Lung (tissue), 12 donors: ENCODE results near the gene KRT13. TPM values are rescaled to one million over a fixed set of nuclear protein-coding genes. Genes with fewer than 3 reads are reported as not detected.

ENCODE experiments used
- ATAC-seq: fragments of 200-7000 bp; cut with Tn5 transposase; one replicate; pipeline ENCODE4 v1.9.1; 2020; ENCODE audit warnings: moderate number of reproducible peaks; ENCODE audit not compliant: insufficient read depth, low FRiP score
- DNase-seq, 3 donors: peaks; one replicate each; pipeline ENCODE4 v3.0.0-alpha.2; 2013 to 2017
- H3K27ac ChIP-seq, 2 donors: one replicate each; pipeline ENCODE4 v1.5.1; 2013; ENCODE audit warnings: mild to moderate bottlenecking in 2 of 2, moderate library complexity in 2 of 2, control low read depth in 1 of 2, inconsistent platforms in 1 of 2, low read depth in 1 of 2, low read length in 1 of 2
- H3K27me3 ChIP-seq, 3 donors: one replicate each; pipeline ENCODE4 v1.5.1; 2013; ENCODE audit warnings: low read length in 2 of 3; ENCODE audit not compliant: control insufficient read depth in 3 of 3, insufficient read depth in 3 of 3
- H3K36me3 ChIP-seq, 4 donors: one replicate each; pipeline ENCODE4 v1.5.1; 2013; ENCODE audit warnings: low read length in 4 of 4, mild to moderate bottlenecking in 1 of 4, moderate library complexity in 1 of 4; ENCODE audit not compliant: control insufficient read depth in 4 of 4, insufficient read depth in 4 of 4
- H3K4me1 ChIP-seq, 5 donors: one replicate each; pipeline ENCODE4 v1.5.1; 2013; ENCODE audit warnings: low read length in 5 of 5, mild to moderate bottlenecking in 2 of 5, moderate library complexity in 1 of 5; ENCODE audit not compliant: control insufficient read depth in 5 of 5, insufficient read depth in 5 of 5
- H3K4me3 ChIP-seq: one replicate; pipeline ENCODE4 v1.5.1; 2013; ENCODE audit warnings: mild to moderate bottlenecking, control low read depth, moderate library complexity
- H3K9ac ChIP-seq, 2 donors: one replicate each; pipeline ENCODE4 v1.5.1; 2013; ENCODE audit warnings: low read length in 2 of 2, control low read depth in 1 of 2; ENCODE audit not compliant: insufficient read depth in 1 of 2
- H3K9me3 ChIP-seq, 4 donors: one replicate each; pipeline ENCODE4 v1.5.1; 2013; ENCODE audit warnings: low read length in 3 of 4, mild to moderate bottlenecking in 1 of 4, moderate library complexity in 1 of 4; ENCODE audit not compliant: control insufficient read depth in 4 of 4, insufficient read depth in 3 of 4
- WGBS, 2 donors: extraction: QIAGEN DNeasy Blood & Tissue Kit; methylation state at CpG; one replicate each; pipeline ENCODE4 v1.1.7; 2013; 5-methylcytosine and 5-hydroxymethylcytosine counted together
- polyA plus RNA-seq, 2 donors: library from polyadenylated mRNA; stranded (reverse); fragments of 200-250 nt; gene quantifications; one replicate each; pipeline ENCODE4 v1.2.1, GENCODE V29; 2013
- total RNA-seq, 2 donors: library from RNA; depleted of rRNA in 1 of 2; stranded (reverse); fragments of >200 nt in 1 of 2; gene quantifications; one replicate each; pipeline ENCODE4 v1.2.1, GENCODE V29; 2014 to 2021
- TF ChIP-seq, protein P1 (sequence below): IDR thresholded peaks from 2 replicates; pipeline ENCODE4 v1.5.1; 2012; ENCODE audit warnings: mild to moderate bottlenecking; ENCODE audit errors: control extremely low read depth, extremely low read depth
- donor health status: control.
- donor health status: control.
- donor health status: Bipolar disorder and iron deficiency.
- donor health status: healthy.
- donor health status: DM: yes; HTN: yes; CAD: no.

KRT13 gene
- total and polyA plus RNA-seq, 4 donors, result 4.0 to 16.1 (median 9.8) TPM

DNA sequence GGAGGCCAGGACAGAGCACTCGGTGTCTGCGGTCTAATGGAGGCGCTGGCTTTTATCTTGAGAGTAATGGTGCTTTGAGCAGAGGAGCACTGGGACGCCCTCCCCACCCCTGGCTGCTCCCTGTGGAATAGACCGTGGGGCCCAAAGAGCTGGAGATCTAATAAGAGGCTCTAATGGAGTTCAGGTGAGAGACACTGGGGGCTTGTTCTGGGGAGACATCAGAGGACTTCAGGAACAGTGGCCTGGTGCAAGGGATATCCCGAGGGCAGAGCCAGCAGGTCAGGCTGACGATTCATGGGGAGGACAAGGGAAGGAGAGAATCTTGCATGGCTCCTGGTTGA, 32.2 kb upstream of the KRT13 start:
- WGBS, 2 donors, result 87 to 89% methylated on average over 7 of the region's 7 CpGs
- Histone ChIP-seq H3K27me3 (no peaks in the 10 kb centered on the region), H3K9ac (no peak overlapping the region), H3K9me3 (no peaks in the 10 kb centered on the region), H3K27ac (no peak overlapping the region), H3K4me1 (peaks cover 0 to 7% (median 0%) of the 10 kb centered on the region in 5 donors), H3K4me3 (no peak overlapping the region), H3K36me3 (no peaks in the 10 kb centered on the region)
- TF ChIP-seq, protein P1, sequence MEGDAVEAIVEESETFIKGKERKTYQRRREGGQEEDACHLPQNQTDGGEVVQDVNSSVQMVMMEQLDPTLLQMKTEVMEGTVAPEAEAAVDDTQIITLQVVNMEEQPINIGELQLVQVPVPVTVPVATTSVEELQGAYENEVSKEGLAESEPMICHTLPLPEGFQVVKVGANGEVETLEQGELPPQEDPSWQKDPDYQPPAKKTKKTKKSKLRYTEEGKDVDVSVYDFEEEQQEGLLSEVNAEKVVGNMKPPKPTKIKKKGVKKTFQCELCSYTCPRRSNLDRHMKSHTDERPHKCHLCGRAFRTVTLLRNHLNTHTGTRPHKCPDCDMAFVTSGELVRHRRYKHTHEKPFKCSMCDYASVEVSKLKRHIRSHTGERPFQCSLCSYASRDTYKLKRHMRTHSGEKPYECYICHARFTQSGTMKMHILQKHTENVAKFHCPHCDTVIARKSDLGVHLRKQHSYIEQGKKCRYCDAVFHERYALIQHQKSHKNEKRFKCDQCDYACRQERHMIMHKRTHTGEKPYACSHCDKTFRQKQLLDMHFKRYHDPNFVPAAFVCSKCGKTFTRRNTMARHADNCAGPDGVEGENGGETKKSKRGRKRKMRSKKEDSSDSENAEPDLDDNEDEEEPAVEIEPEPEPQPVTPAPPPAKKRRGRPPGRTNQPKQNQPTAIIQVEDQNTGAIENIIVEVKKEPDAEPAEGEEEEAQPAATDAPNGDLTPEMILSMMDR, result no peak
- DNase-seq (no peak), ATAC-seq (no peak)

DNA sequence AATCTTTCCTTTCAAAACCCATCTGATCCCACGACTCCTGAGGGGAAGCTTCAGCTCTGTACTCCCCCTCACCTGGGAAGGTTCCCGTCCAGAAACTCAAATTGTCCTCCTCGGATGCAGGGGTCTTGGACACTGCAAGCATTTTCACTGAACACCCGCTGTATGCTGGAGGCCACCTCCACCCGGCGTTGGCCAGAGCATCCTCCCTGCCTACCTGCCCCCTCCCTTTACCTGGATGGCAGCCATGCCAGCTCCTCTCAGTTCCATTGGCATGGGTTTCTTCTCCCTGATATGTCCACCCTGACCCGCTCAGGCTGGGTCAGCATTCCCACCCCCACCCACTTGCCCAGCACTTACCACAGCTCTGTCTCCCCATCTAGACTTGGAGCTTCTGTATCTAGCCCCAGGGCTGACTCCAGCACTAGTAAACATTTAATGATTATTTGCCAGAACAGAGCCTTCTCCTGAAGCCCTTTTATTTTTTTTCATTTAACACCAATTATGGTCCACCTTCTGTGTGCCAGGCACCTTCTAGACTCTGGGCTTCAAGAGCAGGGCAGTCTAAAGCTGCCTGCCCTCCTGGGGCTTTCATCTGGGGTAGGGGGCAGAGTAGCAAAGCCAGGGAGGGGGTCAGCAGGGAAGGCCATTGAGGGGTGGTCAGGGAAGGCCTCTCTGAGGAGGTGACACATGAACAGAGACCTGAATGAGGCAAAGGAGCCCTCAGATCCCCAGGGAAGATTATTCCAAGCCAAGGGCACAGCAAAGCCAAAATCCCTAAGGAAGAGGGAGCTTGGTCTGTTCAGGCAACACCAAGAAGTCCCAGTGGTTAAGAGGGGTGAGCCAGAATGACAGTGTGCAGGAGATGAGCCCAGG, 31.6 kb upstream of the KRT13 start:
- Histone ChIP-seq H3K36me3 (no peaks in the 10 kb centered on the region), H3K4me3 (no peak overlapping the region), H3K27me3 (peaks cover 0 to under 1% (median 0%) of the 10 kb centered on the region in 3 donors), H3K9ac (no peak overlapping the region), H3K4me1 (peaks cover 0 to 7% (median 0%) of the 10 kb centered on the region in 5 donors), H3K27ac (no peak overlapping the region), H3K9me3 (peaks cover 0 to 2% (median 0%) of the 10 kb centered on the region in 4 donors)
- WGBS, 2 donors, result 83 to 89% methylated on average over 7 of the region's 7 CpGs
- ATAC-seq (no peak), DNase-seq (no peak)
- TF ChIP-seq, protein P1, result no peak

DNA sequence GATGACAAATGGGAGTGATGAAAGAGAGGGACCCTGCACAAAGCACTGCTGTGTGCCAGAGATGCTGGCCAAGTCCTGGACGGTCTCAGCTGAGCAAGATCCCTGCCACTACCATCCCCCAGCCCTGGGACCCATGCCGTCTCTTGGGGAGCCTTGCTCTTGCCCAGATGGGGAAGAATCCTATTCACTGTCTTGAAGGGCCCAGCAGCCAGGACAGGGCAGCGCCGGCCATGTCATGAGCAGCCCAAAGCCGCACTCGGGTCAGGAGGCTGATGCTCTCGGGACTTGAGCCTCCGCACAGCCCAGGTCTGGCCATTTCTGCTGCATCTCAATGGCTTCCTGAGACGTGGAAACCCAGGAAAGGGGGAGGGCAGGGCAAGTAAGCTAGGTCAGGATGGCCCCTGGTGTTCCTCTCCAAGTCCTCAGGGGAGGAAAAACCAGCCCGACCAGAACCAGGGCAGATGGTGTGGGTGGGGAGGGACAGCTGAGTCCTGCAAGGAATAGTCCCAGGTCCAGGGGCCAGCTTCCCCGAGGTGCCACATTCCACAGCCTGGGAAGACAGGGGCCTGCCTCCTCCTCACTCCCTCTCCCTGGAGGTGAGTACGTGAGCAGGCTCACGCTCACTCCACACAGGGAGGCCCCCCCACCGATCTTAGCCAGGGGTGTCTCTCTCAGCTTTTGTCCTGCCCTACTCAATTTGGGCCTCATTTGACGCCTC, 30.5 kb upstream of the KRT13 start:
- DNase-seq (peak; percentile 27 to 62 (median 54)), ATAC-seq (no peak)
- no peak overlapping the region for H3K27ac ChIP-seq
- WGBS, 2 donors, result 56 to 71% methylated on average over 15 of the region's 15 CpGs
- peaks cover 0 to 2% (median 0%) of the 10 kb centered on the region in 4 donors for H3K9me3 ChIP-seq
- TF ChIP-seq, protein P1, result no peak
- peaks cover 0 to 7% (median 2%) of the 10 kb centered on the region in 3 donors for H3K27me3 ChIP-seq
- no peak overlapping the region for H3K4me3 ChIP-seq
- no peak overlapping the region for H3K9ac ChIP-seq
- peaks cover 0 to 7% (median 0%) of the 10 kb centered on the region in 5 donors for H3K4me1 ChIP-seq
- no peaks in the 10 kb centered on the region for H3K36me3 ChIP-seq
